IMR-90 (cell line): ENCODE data around the gene JAKMIP1.

Experiments used
- POLR2A ChIP-seq: IDR thresholded peaks from 2 replicates; pipeline ENCODE4 v1.6.1; 2012; ENCODE audit warnings: mild to moderate bottlenecking, low read depth, low read length
- RCOR1 ChIP-seq: IDR thresholded peaks from 2 replicates; pipeline ENCODE4 v1.6.1; 2012; ENCODE audit warnings: mild to moderate bottlenecking, low read length, improper control_type of control experiment; ENCODE audit not compliant: insufficient replicate concordance
- RFX5 ChIP-seq: IDR thresholded peaks from 2 replicates; pipeline ENCODE4 v1.8.0; 2012; ENCODE audit warnings: low read depth, mild to moderate bottlenecking, low read length, moderate library complexity
- SMC3 ChIP-seq: fragments of 150-350 bp; IDR thresholded peaks from 2 replicates; pipeline ENCODE4 v1.6.1; 2016; ENCODE audit warnings: low read depth, mild to moderate bottlenecking, antibody characterized with exemption, low read length, moderate library complexity
- TF ChIP-seq, protein P1 (sequence below): conservative IDR thresholded peaks from 2 replicates; pipeline ENCODE4 v1.5.1; 2012; ENCODE audit warnings: mild to moderate bottlenecking, low read depth, low read length, improper control_type of control experiment

DNA sequence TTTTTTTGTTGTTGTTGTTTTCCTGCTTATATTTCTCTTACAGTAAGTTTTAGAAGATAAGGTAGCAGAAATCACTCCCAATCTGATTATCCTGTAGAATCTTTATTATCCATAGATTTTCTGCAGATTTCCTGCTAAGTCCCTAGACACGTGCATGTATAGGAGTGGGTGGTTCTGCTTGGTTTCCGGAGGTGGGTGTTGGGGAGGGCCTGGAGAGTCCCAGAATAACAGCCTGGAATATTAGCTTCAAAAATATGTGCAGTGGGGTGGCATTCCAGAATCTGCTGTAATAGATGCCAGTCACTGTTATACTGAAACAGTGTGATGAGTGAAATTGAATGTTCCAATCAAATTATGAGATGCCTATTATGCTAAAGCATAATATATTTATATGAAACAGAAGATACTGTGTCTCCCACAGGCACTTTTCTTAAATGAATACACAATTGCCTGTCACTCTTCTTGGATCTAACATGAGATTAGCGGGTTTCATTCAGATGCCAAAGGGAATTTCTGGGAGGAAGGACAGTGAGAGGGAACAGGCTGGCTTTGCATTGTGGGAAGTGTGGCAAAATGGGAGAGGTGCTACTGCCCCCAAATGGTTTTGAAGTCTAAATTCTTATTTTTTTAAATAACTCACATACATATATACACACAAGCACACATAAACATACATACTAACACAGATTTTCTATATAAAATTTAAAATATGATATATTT lies 219.8 kb downstream of the JAKMIP1 start:
- TF ChIP-seq, protein P1, sequence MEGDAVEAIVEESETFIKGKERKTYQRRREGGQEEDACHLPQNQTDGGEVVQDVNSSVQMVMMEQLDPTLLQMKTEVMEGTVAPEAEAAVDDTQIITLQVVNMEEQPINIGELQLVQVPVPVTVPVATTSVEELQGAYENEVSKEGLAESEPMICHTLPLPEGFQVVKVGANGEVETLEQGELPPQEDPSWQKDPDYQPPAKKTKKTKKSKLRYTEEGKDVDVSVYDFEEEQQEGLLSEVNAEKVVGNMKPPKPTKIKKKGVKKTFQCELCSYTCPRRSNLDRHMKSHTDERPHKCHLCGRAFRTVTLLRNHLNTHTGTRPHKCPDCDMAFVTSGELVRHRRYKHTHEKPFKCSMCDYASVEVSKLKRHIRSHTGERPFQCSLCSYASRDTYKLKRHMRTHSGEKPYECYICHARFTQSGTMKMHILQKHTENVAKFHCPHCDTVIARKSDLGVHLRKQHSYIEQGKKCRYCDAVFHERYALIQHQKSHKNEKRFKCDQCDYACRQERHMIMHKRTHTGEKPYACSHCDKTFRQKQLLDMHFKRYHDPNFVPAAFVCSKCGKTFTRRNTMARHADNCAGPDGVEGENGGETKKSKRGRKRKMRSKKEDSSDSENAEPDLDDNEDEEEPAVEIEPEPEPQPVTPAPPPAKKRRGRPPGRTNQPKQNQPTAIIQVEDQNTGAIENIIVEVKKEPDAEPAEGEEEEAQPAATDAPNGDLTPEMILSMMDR = no peak
- TF ChIP-seq RCOR1 = no peak
- TF ChIP-seq POLR2A = no peak
- TF ChIP-seq RFX5 = no peak
- no peak for TF ChIP-seq SMC3
